Kidney (tissue), 14 donors: Measurements from ENCODE around the gene PSMD1. TPM values are rescaled to one million over a fixed set of nuclear protein-coding genes. Genes with fewer than 3 reads are reported as not detected.
"Not testable (repeated sequence)": the region's sequence is repeated elsewhere in the genome, so short reads cannot be mapped to it uniquely, and the experiment has no call there.

Experiments
- DNase-seq, 5 donors: peaks; one replicate each; pipeline ENCODE4 v3.0.0-alpha.2; 2013 to 2020
- FAIRE-seq: peaks from 2 replicates; lab custom pipeline; 2012; peaks lifted over from hg19 to GRCh38; lab: Jason Lieb, UNC
- H3K27ac ChIP-seq, 2 donors: one replicate each; pipeline ENCODE4 v1.7.0; 2013; ENCODE audit warnings: low read depth in 2 of 2, low read length in 2 of 2, inconsistent platforms in 1 of 2
- H3K27me3 ChIP-seq: one replicate; pipeline ENCODE4 v1.7.1; 2013; ENCODE audit warnings: low read length, inconsistent platforms; ENCODE audit not compliant: control insufficient read depth, insufficient read depth
- H3K36me3 ChIP-seq, 3 donors: one replicate each; pipeline versions ENCODE4 v1.7.0 to v1.7.1; 2013; ENCODE audit warnings: low read length in 3 of 3, control low read depth in 1 of 3, inconsistent platforms in 1 of 3; ENCODE audit not compliant: insufficient read depth in 3 of 3, control insufficient read depth in 2 of 3
- H3K4me1 ChIP-seq, 3 donors: one replicate each; pipeline versions ENCODE4 v1.7.0 to v1.7.1; 2013; ENCODE audit warnings: low read length in 3 of 3, inconsistent platforms in 1 of 3, low read depth in 1 of 3; ENCODE audit not compliant: control insufficient read depth in 2 of 3, insufficient read depth in 2 of 3
- H3K4me3 ChIP-seq, 3 donors: one replicate each; pipeline versions ENCODE4 v1.7.0 to v1.8.1; 2013; ENCODE audit warnings: low read length in 3 of 3, control low read depth in 1 of 3, inconsistent platforms in 1 of 3
- H3K9ac ChIP-seq, 3 donors: one replicate each; pipeline versions ENCODE4 v1.7.0 to v1.7.1; 2013; ENCODE audit warnings: low read length in 3 of 3, control low read depth in 1 of 3, inconsistent platforms in 1 of 3
- H3K9me3 ChIP-seq, 3 donors: one replicate each; pipeline versions ENCODE4 v1.7.0 to v1.7.1; 2013; ENCODE audit warnings: low read length in 3 of 3, control low read depth in 1 of 3, inconsistent platforms in 1 of 3; ENCODE audit not compliant: control insufficient read depth in 2 of 3, insufficient read depth in 1 of 3
- CTCF ChIP-seq: IDR thresholded peaks from 3 replicates; pipeline ENCODE4 v1.5.1; 2012; ENCODE audit warnings: mild to moderate bottlenecking, moderate library complexity, borderline replicate concordance; ENCODE audit not compliant: insufficient read depth; ENCODE audit errors: extremely low read depth
- intact Hi-C: fragments of 100-400 bp; cut with DNase I; formaldehyde crosslinking; loops from one replicate; pipeline ENCODE4 v1.11.1; 2022
- polyA plus RNA-seq: library from polyadenylated mRNA; stranded (reverse); fragments of 350-450 nt; fragmentation: Illumina TruSeq; extraction: RNeasy Lipid Tissue Mini Kit (QIAGEN cat#74804); gene quantifications from one replicate; pipeline ENCODE4 v1.2.3, GENCODE V29; 2014; ENCODE audit warnings: low read depth, low replicate concordance; ENCODE audit not compliant: insufficient read depth
- total RNA-seq: library from RNA; stranded (reverse); fragmentation: NEBNext Ultra II Directional; extraction: Animal tissue kit (Norgen Biotek cat#: 25700); gene quantifications from one replicate; pipeline ENCODE4 v1.2.1, GENCODE V29; 2021
- donor health status: control.
- donor health status: control.
- donor health status: control.
- donor health status: control.
- donor health status: control.
- donor health status: DM: yes; HTN: yes; CAD: no.
- donor health status: Normal renal cell carcinoma (clear cell type).

The PSMD1 gene
- total and polyA plus RNA-seq, 2 donors from 2014 or later, result 75.6 to 95.4 TPM

DNA sequence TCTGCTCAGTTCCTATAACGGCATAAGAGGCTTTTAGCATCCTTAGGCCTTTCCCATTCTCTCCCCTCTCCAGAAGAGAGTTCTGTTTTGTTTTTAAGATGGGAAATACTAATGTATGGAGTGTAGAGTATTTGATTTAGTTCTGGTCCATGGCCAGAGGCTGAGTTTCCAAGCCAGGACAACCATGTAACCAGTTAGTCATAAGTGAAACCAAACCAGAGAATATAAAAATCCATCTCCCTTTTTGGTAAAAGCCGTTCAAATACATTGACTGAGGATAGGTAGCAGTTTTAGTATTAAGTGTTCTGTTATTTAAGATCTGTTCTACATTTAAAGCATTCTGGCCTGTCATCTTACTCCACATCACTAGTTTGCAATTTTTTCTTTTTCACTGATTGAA, 3.1 kb downstream of the PSMD1 start:
- intact Hi-C loops, result no loop called here

DNA sequence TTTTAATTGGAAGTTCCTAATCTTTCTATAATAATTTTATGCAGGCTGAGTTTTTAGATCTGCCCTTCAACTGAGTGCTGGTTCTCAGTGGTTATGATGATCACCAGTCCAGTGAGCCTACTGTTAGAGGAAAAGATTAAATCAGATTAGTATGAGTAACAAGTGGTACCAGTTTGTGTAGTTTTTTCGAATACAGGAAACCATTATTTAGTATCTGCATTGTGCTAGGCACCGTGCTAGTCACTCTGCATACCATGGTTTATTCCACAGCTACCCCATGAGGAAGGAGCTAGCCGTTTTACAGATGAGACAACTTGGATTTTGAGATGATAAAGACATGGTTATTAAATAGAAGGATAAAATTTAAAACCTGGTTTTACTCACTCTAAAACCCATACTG, 6.1 kb downstream of the PSMD1 start:
- TF ChIP-seq CTCF, result no peak
- no peaks in the 10 kb centered on the region for H3K27me3 ChIP-seq
- no peak overlapping the region for H3K27ac ChIP-seq
- H3K4me3 ChIP-seq, result no peak overlapping the region
- H3K4me1 ChIP-seq, result peaks cover 4 to 10% (median 5%) of the 10 kb centered on the region in 3 donors
- intact Hi-C loops, result no loop called here
- FAIRE-seq (no peak), DNase-seq (no peak)
- H3K9me3 ChIP-seq, result no peaks in the 10 kb centered on the region
- H3K36me3 ChIP-seq, result peaks cover 5 to 32% (median 31%) of the 10 kb centered on the region in 3 donors
- H3K9ac ChIP-seq, result no peak overlapping the region

More for the DNA sequence above, 3.1 kb downstream of the PSMD1 start:
- no peaks in the 10 kb centered on the region for H3K9me3 ChIP-seq
- H3K4me1 ChIP-seq, result peaks cover 5 to 13% (median 7%) of the 10 kb centered on the region in 3 donors
- DNase-seq (no peak), FAIRE-seq (no peak)
- no peak for TF ChIP-seq CTCF
- H3K36me3 ChIP-seq, result peaks cover 2 to 22% (median 18%) of the 10 kb centered on the region in 3 donors
- H3K27ac ChIP-seq, result no peak overlapping the region
- no peak overlapping the region for H3K9ac ChIP-seq
- no peaks in the 10 kb centered on the region for H3K27me3 ChIP-seq
- H3K4me3 ChIP-seq, result no peak overlapping the region

DNA sequence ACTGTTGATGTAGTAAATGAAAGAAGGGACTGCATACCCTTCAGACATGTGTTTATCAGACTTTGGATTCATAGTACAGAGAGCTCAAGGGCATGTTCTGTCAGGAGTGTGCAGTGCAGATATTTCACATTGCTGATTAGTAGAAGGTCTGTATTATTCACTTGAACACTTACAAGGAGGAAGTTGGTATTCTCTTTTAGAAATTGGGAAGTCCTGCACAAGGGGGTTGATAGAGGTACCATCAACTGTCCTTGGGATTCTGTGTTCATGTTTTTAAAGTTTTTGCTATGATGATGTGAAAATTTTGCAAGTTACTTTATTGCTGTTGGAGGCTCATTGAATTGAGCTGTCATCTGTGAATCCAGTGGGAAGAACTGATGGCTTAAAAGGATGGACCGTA, 6.7 kb downstream of the PSMD1 start:
- Histone ChIP-seq H3K27me3 (no peaks in the 10 kb centered on the region), H3K4me1 (peaks cover 0 to 5% (median 0%) of the 10 kb centered on the region in 3 donors), H3K36me3 (peaks cover 5 to 38% (median 37%) of the 10 kb centered on the region in 3 donors), H3K27ac (no peak overlapping the region), H3K9me3 (no peaks in the 10 kb centered on the region), H3K9ac (no peak overlapping the region), H3K4me3 (no peak overlapping the region)
- no peak for TF ChIP-seq CTCF
- intact Hi-C loops, result no loop called here
- DNase-seq, result no peak
- FAIRE-seq, result no peak

GRCh38 chr2:231065966-231066365, 9.3 kb downstream of the PSMD1 start:
- no peaks in the 10 kb centered on the region for H3K4me1 ChIP-seq
- no peak overlapping the region for H3K4me3 ChIP-seq
- no peak for FAIRE-seq
- intact Hi-C loops, result no loop called here
- H3K9ac ChIP-seq, result no peak overlapping the region
- no peaks in the 10 kb centered on the region for H3K9me3 ChIP-seq
- H3K36me3 ChIP-seq, result peaks cover 7 to 49% (median 42%) of the 10 kb centered on the region in 3 donors
- H3K27me3 ChIP-seq, result no peaks in the 10 kb centered on the region
- H3K27ac ChIP-seq, result no peak overlapping the region
- TF ChIP-seq CTCF, result no peak
- DNase-seq, result no peak

DNA sequence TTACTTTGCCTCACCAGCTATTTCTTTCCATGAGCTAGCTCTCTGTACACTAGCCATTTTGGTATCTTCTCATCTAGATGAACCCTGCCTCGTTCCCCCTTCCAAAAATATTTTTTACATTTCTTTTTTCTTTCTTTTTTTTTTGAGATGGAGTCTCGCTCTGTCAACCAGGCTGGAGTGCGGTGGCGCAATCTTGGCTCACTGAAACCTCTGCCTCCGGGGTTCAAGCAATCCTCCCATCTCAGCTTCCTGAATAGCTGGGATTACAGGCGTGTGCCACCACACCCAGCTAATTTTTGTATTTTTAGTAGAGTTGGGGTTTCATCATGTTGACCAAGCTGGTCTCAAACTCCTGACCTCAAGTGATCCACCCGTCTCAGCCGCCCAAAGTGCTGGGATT, 10.9 kb downstream of the PSMD1 start:
- H3K9ac ChIP-seq, H3K9me3 ChIP-seq, H3K27ac ChIP-seq, intact Hi-C loops, H3K27me3 ChIP-seq, H3K4me3 ChIP-seq, FAIRE-seq, H3K4me1 ChIP-seq, DNase-seq: not testable (repeated sequence)
- H3K36me3 ChIP-seq, result peaks cover 7 to 51% (median 43%) of the 10 kb centered on the region in 3 donors
